HUES64 (cell line): ENCODE results near the gene OR6C3. TPM values are rescaled to one million over a fixed set of nuclear protein-coding genes. Genes with fewer than 3 reads are reported as not detected.
"Not testable (repeated sequence)": the region's sequence is repeated elsewhere in the genome, so short reads cannot be mapped to it uniquely, and the experiment has no call there.

Experiments used
- H3K27ac ChIP-seq: 2 replicates; pipeline ENCODE4 v1.7.0; 2013; ENCODE audit warnings: low read depth, low read length, inconsistent platforms
- H3K27me3 ChIP-seq: 2 replicates; pipeline ENCODE4 v1.6.1; 2013; ENCODE audit warnings: mild to moderate bottlenecking, low read length; ENCODE audit not compliant: insufficient read depth
- H3K36me3 ChIP-seq: 2 replicates; pipeline ENCODE4 v1.6.1; 2013; ENCODE audit warnings: mild to moderate bottlenecking, low read length; ENCODE audit not compliant: insufficient read depth
- H3K4me1 ChIP-seq: 2 replicates; pipeline ENCODE4 v1.6.1; 2013; ENCODE audit warnings: mild to moderate bottlenecking, low read length, moderate library complexity; ENCODE audit not compliant: insufficient read depth
- H3K4me3 ChIP-seq: 2 replicates; pipeline ENCODE4 v1.5.1; 2013; ENCODE audit warnings: mild to moderate bottlenecking, low read length, moderate library complexity
- H3K9ac ChIP-seq: 2 replicates; pipeline ENCODE4 v1.6.1; 2013; ENCODE audit warnings: mild to moderate bottlenecking, low read depth, low read length
- H3K9me3 ChIP-seq: 2 replicates; pipeline ENCODE4 v1.6.1; 2013; ENCODE audit warnings: low read depth, low read length; ENCODE audit not compliant: insufficient read depth
- WGBS: fragments of 150-250, 120-280 bp; methylation state at CpG from one replicate; pipeline ENCODE4 v1.1.7; 2013; ENCODE audit warnings: missing lambda C conversion rate; 5-methylcytosine and 5-hydroxymethylcytosine counted together
- polyA plus RNA-seq, 2 experiments: library from polyadenylated mRNA; stranded (reverse); fragments of 50-300 nt; gene quantifications; one replicate each; pipeline ENCODE4 v1.2.3, GENCODE V29; 2013

The OR6C3 gene
- not detected for polyA plus RNA-seq (2013, experiment 1 of 2)
- not detected for polyA plus RNA-seq (2013, experiment 2 of 2)

DNA sequence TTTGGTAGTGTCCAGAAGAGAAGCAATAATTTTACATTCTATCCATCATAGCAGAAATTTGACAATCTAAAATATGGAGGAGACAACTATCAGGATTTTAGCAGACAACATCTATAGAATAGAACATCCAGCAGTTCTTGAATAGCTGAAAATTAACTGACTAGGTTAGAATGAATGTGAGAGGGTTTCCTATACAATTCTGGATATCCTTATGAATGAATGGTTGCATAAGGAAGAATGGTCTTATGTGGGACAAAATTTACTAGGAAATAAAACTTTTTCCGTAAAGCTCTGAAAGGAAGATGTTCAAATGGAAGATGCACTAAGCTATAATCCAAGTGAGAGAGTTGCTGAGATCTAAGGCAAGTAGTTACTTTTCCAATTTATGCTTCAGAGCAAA lies at the start of gene OR6C3:
TSS of gene OR6C3 (plus strand) at position 301 of the 400 bp plus-strand sequence. CDS start 955 bp downstream, outside the sequence.
- Histone ChIP-seq H3K4me3 (no peak within 1 kb of the TSS), H3K36me3 (no peaks in the 10 kb centered on the region), H3K27ac (no peak within 1 kb of the TSS; the same call in 1 of the 2 replicates), H3K27me3 (no peaks in the 10 kb centered on the region), H3K9me3 (no peaks in the 10 kb centered on the region), H3K4me1 (peaks cover 18% of the 10 kb centered on the region), H3K9ac (no peak within 1 kb of the TSS)
- 97% methylated on average over 1 of the region's 1 CpG for WGBS

DNA sequence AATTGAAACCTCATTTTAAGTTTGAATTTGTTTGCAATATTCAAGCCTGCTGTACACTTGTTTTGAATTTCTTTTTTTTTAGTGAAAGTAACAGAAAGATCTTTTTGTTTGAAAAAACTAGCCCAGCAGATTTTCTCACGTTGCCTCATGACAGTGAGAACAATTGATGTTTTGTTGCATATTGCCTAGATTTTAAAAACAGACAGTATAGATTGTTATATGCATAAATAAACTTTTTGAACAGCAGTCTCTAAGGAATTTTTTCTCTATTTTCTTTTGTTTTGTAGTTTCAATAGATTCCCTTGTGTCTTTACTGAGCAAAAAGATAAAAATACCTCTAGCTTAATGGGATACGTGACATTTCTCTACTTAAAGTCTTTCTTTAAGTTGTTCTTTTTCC lies 49.6 kb upstream of the OR6C3 start:
- H3K36me3 ChIP-seq: no peaks in the 10 kb centered on the region
- H3K27ac ChIP-seq: no peak overlapping the region
- no peaks in the 10 kb centered on the region for H3K4me1 ChIP-seq
- WGBS: 75% methylated on average over 1 of the region's 2 CpGs
- no peaks in the 10 kb centered on the region for H3K27me3 ChIP-seq
- H3K9ac ChIP-seq: no peak overlapping the region
- H3K4me3 ChIP-seq: no peak overlapping the region
- H3K9me3 ChIP-seq: no peaks in the 10 kb centered on the region

DNA sequence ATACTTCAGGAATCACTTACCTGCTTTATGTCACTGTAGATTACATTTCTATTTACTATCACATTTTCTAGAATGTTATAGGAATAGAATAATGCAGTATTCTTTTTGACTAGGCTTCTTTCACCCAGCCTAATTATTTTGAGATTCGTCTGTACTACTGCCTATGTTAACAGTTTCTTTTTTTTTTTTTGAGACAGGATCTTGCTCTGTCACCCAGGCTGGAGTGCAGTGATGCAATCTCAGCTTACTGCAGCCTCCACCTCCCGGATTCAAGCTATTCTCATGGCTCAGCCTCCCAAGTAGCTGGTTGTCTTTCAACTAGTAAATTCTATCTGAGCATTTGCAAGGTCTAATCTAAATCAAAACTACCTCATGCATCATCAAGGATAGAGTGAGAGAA lies 40.5 kb upstream of the OR6C3 start:
- H3K9ac ChIP-seq: no peak overlapping the region
- peaks cover 4% of the 10 kb centered on the region; the same call in 1 of the 2 replicates for H3K9me3 ChIP-seq
- H3K4me3 ChIP-seq: no peak overlapping the region
- no peak overlapping the region for H3K27ac ChIP-seq
- H3K36me3 ChIP-seq: no peaks in the 10 kb centered on the region
- WGBS: 90% methylated on average over 2 of the region's 2 CpGs
- H3K27me3 ChIP-seq: no peaks in the 10 kb centered on the region
- H3K4me1 ChIP-seq: no peaks in the 10 kb centered on the region

DNA sequence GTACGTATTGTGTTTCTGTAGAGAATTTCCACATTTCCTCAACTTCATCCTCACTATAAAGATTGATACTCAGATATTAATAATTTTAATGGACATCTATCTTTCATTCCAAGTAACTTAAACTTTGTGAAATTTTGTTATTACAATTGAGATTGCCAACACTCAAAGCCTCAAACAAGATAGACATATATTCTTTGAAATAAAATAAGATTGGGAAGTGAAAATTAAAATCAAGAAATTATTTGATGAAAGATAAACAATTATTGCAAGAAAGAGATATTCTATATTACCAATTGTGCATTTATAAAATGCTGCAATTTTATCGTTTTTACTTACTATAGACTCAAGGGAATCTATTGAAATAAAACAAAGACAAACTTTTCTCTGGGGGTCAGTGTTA lies 34.1 kb upstream of the OR6C3 start, which contains the start of gene OR6C6:
TSS of gene OR6C6 (minus strand) at position 101 of the 400 bp plus-strand sequence. CDS start 1,337 bp downstream, outside the sequence.
- Histone ChIP-seq H3K4me3 (no peak within 1 kb of the TSS), H3K9ac (no peak within 1 kb of the TSS), H3K27ac (no peak within 1 kb of the TSS), H3K27me3 (no peaks in the 10 kb centered on the region), H3K4me1 (no peaks in the 10 kb centered on the region), H3K36me3 (no peaks in the 10 kb centered on the region), H3K9me3 (no peaks in the 10 kb centered on the region)
- WGBS: 83% methylated on average over 1 of the region's 2 CpGs

DNA sequence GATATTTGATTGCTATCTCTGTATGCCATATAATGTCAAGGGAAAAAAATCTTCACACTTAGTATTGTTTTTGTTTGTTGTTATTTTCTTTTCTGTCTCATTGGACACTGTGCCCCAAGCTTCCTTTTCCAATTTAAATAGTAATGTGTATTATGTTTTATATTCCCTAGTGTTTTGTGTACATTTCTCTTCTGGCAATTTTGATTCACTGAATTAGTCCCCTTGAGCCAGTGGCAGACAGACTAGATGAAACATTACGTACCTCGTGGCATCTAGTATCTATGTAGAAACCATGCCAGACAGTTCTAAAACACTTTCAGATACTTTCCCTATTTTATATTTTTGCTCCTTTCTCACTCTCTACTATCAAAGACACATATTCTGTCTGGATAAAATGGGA lies 16.5 kb upstream of the OR6C3 start, which contains the start of gene OR6C1:
TSS of gene OR6C1 (plus strand) at position 301 of the 400 bp plus-strand sequence. CDS start 6,257 bp downstream, outside the sequence.
- Histone ChIP-seq H3K27me3 (no peaks in the 10 kb centered on the region), H3K4me1 (no peaks in the 10 kb centered on the region), H3K9me3 (no peaks in the 10 kb centered on the region), H3K9ac (no peak within 1 kb of the TSS), H3K4me3 (no peak within 1 kb of the TSS), H3K27ac (no peak within 1 kb of the TSS), H3K36me3 (no peaks in the 10 kb centered on the region)
- WGBS: 93% methylated on average over 2 of the region's 2 CpGs

DNA sequence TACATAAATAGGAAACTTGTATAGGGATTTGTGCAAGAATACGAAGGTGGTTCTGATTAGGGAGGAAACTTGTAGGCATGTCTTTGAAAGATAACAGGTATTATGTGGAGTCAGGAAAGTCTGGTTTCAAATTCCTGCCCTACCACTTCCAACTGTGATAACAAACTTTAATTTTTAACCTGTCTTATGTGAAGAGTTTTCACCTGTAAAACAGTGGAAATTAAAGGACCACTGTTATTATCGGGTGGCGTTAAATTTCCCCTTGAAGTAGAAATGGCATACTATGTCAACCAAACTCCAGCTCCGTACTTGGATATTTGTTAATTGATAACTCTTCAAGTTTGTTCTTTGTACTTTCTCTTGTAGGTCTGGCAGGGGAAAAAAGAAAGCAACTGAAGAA lies 10.3 kb upstream of the OR6C3 start:
- Histone ChIP-seq H3K9ac (no peak overlapping the region), H3K4me1 (no peaks in the 10 kb centered on the region), H3K27me3 (no peaks in the 10 kb centered on the region), H3K4me3 (no peak overlapping the region), H3K27ac (no peak overlapping the region), H3K36me3 (no peaks in the 10 kb centered on the region), H3K9me3 (no peaks in the 10 kb centered on the region)
- WGBS: 92% methylated on average over 4 of the region's 4 CpGs

DNA sequence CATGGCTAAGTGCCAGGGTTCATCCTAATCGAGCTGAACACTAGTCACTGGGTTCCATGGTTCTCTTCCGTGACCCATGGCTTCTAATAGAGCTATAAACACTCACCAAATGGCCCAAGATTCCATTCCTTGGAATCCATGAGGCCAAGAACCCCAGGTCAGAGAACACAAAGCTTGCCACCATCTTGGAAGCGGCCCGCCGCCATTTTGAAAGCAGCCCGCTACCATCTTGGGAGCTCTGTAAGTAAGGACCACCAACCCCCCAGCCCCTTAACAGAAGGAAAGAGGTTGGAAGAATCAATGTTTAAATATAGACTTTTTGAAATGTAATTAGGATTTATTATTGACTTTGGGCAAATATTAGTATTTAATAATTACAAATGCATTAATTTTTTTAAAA lies 4.7 kb upstream of the OR6C3 start:
- H3K9me3 ChIP-seq, H3K9ac ChIP-seq, H3K27me3 ChIP-seq, H3K4me3 ChIP-seq, H3K4me1 ChIP-seq, H3K36me3 ChIP-seq, H3K27ac ChIP-seq: not testable (repeated sequence)
- 96% methylated on average over 6 of the region's 6 CpGs for WGBS

DNA sequence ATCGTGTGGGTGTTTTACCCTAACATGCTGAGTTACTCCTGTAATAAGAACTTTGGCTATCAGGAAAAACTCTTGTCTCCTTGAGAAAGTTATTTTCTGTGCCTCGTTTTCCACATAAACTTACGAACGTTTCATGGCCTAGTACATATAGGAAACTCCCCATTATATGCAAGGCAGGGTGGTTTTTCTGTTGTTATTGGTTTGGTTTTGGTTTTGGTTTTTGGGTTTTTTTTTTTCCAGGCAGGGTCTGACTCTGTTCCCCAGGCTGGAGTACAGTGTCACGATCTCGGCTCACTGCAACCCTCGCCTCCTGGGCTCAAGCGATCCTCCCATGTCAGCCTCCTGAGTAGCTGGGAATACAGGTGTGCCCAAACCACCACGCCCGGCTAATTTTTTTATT lies 5.5 kb downstream of the OR6C3 start:
- Histone ChIP-seq H3K27me3 (no peaks in the 10 kb centered on the region), H3K36me3 (no peaks in the 10 kb centered on the region), H3K4me3 (no peak overlapping the region), H3K27ac (no peak overlapping the region), H3K9ac (no peak overlapping the region), H3K9me3 (no peaks in the 10 kb centered on the region), H3K4me1 (peaks cover 18% of the 10 kb centered on the region)
- 98% methylated on average over 10 of the region's 10 CpGs for WGBS

DNA sequence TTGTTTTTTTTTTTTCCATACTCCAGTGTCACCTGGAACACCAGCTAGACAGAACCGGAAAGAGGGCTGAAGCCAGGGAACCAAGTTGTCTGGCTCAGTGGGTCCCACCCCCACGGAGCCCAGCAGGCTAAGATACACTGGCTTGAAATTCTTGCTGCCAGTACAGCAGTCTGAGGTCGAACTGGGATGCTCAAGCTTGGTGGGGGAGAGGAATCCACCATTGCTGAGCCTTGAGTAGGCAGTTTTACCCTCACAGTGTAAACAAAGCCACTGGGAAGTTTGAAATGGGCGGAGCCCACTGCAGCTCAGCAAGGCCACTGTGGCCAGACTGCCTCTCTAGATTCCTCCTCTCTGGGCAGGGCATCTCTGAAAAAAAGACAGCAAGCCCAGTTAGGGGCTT lies 24.8 kb downstream of the OR6C3 start:
- WGBS: 78% methylated on average over 4 of the region's 4 CpGs
- H3K9ac ChIP-seq, H3K27me3 ChIP-seq, H3K4me3 ChIP-seq, H3K27ac ChIP-seq, H3K9me3 ChIP-seq, H3K36me3 ChIP-seq: not testable (repeated sequence)
- peaks cover 15% of the 10 kb centered on the region for H3K4me1 ChIP-seq

DNA sequence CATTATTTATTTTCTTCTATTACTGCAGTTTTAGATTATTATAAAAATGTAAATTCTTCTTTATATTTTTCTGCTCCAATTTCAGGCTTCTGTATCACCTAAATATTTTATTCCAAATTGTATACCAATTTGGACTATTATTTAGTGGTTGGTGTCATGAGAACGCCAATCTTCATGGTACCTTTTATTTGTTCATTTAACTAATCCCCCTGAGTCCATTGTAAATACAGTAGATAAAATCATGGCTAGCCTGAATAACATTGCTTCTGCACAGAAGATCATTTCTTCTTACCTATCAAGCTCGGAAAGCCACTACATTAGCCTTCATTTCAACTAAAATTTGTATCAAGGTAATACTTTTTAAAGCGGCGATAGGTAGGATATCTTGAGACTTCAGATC lies 32.1 kb downstream of the OR6C3 start, which contains the start of gene OR6C75:
TSS of gene OR6C75 (plus strand) at position 301 of the 400 bp plus-strand sequence. CDS start 2,136 bp downstream, outside the sequence.
- WGBS: 100% methylated on average over 3 of the region's 4 CpGs
- H3K27me3 ChIP-seq: no peaks in the 10 kb centered on the region

DNA sequence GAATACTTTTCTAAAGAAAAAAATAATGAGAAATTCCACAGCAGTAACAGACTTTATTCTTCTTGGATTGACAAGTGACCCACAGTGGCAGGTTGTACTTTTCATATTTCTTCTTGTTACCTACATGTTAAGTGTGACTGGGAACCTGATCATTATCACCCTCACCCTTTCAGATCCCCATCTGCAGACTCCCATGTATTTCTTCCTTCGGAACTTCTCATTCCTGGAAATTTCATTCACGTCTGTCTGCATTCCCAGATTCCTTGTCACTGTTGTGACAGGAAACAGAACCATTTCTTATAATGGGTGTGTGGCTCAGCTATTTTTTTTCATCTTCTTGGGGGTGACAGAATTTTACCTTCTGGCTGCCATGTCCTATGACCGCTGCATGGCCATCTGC lies 34.5 kb downstream of the OR6C3 start:
- H3K27ac ChIP-seq: no peak overlapping the region
- H3K4me1 ChIP-seq: no peaks in the 10 kb centered on the region
- H3K27me3 ChIP-seq: no peaks in the 10 kb centered on the region
- WGBS: 93% methylated on average over 3 of the region's 3 CpGs
- no peak overlapping the region for H3K4me3 ChIP-seq
- no peaks in the 10 kb centered on the region for H3K36me3 ChIP-seq
- H3K9me3 ChIP-seq: no peaks in the 10 kb centered on the region
- no peak overlapping the region for H3K9ac ChIP-seq

More for the DNA sequence above, 32.1 kb downstream of the OR6C3 start, which contains the start of gene OR6C75:
- no peaks in the 10 kb centered on the region for H3K4me1 ChIP-seq
- no peak within 1 kb of the TSS for H3K27ac ChIP-seq
- no peaks in the 10 kb centered on the region for H3K36me3 ChIP-seq
- no peak within 1 kb of the TSS for H3K9ac ChIP-seq
- H3K9me3 ChIP-seq: no peaks in the 10 kb centered on the region
- H3K4me3 ChIP-seq: no peak within 1 kb of the TSS

DNA sequence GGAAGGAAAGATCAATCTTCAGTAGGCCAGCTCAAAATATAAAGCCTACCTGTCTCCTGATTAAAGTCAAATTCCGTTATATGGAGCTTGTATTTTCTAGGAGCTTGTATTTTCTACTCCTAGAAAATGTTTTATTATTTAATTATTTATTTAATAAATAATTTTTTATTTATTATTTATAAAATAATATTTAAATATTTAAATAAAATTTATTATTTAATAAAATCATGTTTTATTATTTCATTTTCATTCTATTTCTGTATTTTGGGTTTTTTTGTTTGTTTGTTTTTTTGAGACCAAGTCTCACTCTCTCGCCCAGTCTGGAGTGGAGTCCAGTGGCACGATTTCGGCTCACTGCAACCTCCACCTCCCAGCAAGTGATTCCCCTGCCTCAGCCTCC lies 42.0 kb downstream of the OR6C3 start:
- Histone ChIP-seq H3K4me3 (no peak overlapping the region), H3K9ac (no peak overlapping the region), H3K9me3 (no peaks in the 10 kb centered on the region), H3K27ac (no peak overlapping the region), H3K4me1 (no peaks in the 10 kb centered on the region), H3K36me3 (no peaks in the 10 kb centered on the region), H3K27me3 (no peaks in the 10 kb centered on the region)
- WGBS: 99% methylated on average over 3 of the region's 4 CpGs
